Measurements from ENCODE around the gene ROBO4.

ROBO4 gene

GRCh38 chr11:124893781-124894401 is 3.8 kb downstream of the ROBO4 start:
- Histone ChIP-seq H3K27me3 (ENCODE audit: insufficient read depth, insufficient read length) (no peaks in the 10 kb centered on the region), H3K9me3 (ENCODE audit: insufficient read depth, low read length) (no peaks in the 10 kb centered on the region), H3K4me1 (ENCODE audit: insufficient read depth, insufficient read length) (peaks cover 7% of the 10 kb centered on the region), H3K9ac (ENCODE audit: insufficient read length, low read depth) (no peak overlapping the region), H3K36me3 (ENCODE audit: insufficient read depth, insufficient read length, low read length) (no peaks in the 10 kb centered on the region), H3K4me3 (ENCODE audit: insufficient read length, low read depth) (no peak overlapping the region)
- DNase-seq (ENCODE audit: low read depth, low spot score): no peak
- TF ChIP-seq YY1 (IDR thresholded peaks at IDR 0.05; ENCODE audit: insufficient read depth, insufficient read length) (no peak), ZNF274 (IDR thresholded peaks at IDR 0.05; ENCODE audit: low read depth, low read length) (no peak), SUZ12 (IDR thresholded peaks at IDR 0.05; ENCODE audit: extremely low read depth, insufficient read depth, insufficient read length) (no peak)

- peaks cover 3% of the 10 kb centered on the region for H3K27me3 ChIP-seq (ENCODE audit: insufficient read depth, insufficient read length)
- H3K4me3 ChIP-seq (ENCODE audit: insufficient read length, low read depth): no peak overlapping the region
- H3K36me3 ChIP-seq (ENCODE audit: insufficient read depth, insufficient read length, low read length): no peaks in the 10 kb centered on the region
- no peaks in the 10 kb centered on the region for H3K9me3 ChIP-seq (ENCODE audit: insufficient read depth, low read length)
- TF ChIP-seq YY1 (IDR thresholded peaks at IDR 0.05; ENCODE audit: insufficient read depth, insufficient read length): no peak
- no peak for DNase-seq (ENCODE audit: low read depth, low spot score)
- H3K9ac ChIP-seq (ENCODE audit: insufficient read length, low read depth): no peak overlapping the region
- peaks cover 7% of the 10 kb centered on the region for H3K4me1 ChIP-seq (ENCODE audit: insufficient read depth, insufficient read length)
Measured at GRCh38 chr11:124892750-124893454, 4.8 kb downstream of the ROBO4 start.

- H3K9me3 ChIP-seq (ENCODE audit: insufficient read depth, low read length): no peaks in the 10 kb centered on the region
Measured at GRCh38 chr11:124892146-124892545, 5.5 kb downstream of the ROBO4 start.

GRCh38 chr11:124891373-124891861 is 6.2 kb downstream of the ROBO4 start:
- Histone ChIP-seq H3K4me1 (ENCODE audit: insufficient read depth, insufficient read length) (peaks cover 3% of the 10 kb centered on the region), H3K4me3 (ENCODE audit: insufficient read length, low read depth) (no peak overlapping the region), H3K27me3 (ENCODE audit: insufficient read depth, insufficient read length) (peaks cover 3% of the 10 kb centered on the region), H3K9ac (ENCODE audit: insufficient read length, low read depth) (no peak overlapping the region), H3K36me3 (ENCODE audit: insufficient read depth, insufficient read length, low read length) (no peaks in the 10 kb centered on the region), H3K9me3 (ENCODE audit: insufficient read depth, low read length) (no peaks in the 10 kb centered on the region)
- no peak for DNase-seq (ENCODE audit: low read depth, low spot score)
- TF ChIP-seq ZNF274 (IDR thresholded peaks at IDR 0.05; ENCODE audit: low read depth, low read length) (no peak), YY1 (IDR thresholded peaks at IDR 0.05; ENCODE audit: insufficient read depth, insufficient read length) (no peak), SUZ12 (IDR thresholded peaks at IDR 0.05; ENCODE audit: extremely low read depth, insufficient read depth, insufficient read length) (no peak)

More at GRCh38 chr11:124892146-124892545, 5.5 kb downstream of the ROBO4 start:
- no peaks in the 10 kb centered on the region for H3K36me3 ChIP-seq (ENCODE audit: insufficient read depth, insufficient read length, low read length)
- no peak for DNase-seq (ENCODE audit: low read depth, low spot score)
- TF ChIP-seq YY1 (IDR thresholded peaks at IDR 0.05; ENCODE audit: insufficient read depth, insufficient read length): no peak
- no peak for TF ChIP-seq ZNF274 (IDR thresholded peaks at IDR 0.05; ENCODE audit: low read depth, low read length)
- no peak for TF ChIP-seq SUZ12 (IDR thresholded peaks at IDR 0.05; ENCODE audit: extremely low read depth, insufficient read depth, insufficient read length)
- peaks cover 3% of the 10 kb centered on the region for H3K27me3 ChIP-seq (ENCODE audit: insufficient read depth, insufficient read length)
- H3K9ac ChIP-seq (ENCODE audit: insufficient read length, low read depth): no peak overlapping the region
- H3K4me3 ChIP-seq (ENCODE audit: insufficient read length, low read depth): no peak overlapping the region
- H3K4me1 ChIP-seq (ENCODE audit: insufficient read depth, insufficient read length): peaks cover 3% of the 10 kb centered on the region

GRCh38 chr11:124890683-124891372 is 6.8 kb downstream of the ROBO4 start:
- peaks cover 3% of the 10 kb centered on the region for H3K4me1 ChIP-seq (ENCODE audit: insufficient read depth, insufficient read length)
- H3K9ac ChIP-seq (ENCODE audit: insufficient read length, low read depth): no peak overlapping the region
- TF ChIP-seq SUZ12 (IDR thresholded peaks at IDR 0.05; ENCODE audit: extremely low read depth, insufficient read depth, insufficient read length) (no peak), ZNF274 (IDR thresholded peaks at IDR 0.05; ENCODE audit: low read depth, low read length) (no peak), YY1 (IDR thresholded peaks at IDR 0.05; ENCODE audit: insufficient read depth, insufficient read length) (no peak)
- H3K36me3 ChIP-seq (ENCODE audit: insufficient read depth, insufficient read length, low read length): no peaks in the 10 kb centered on the region
- no peaks in the 10 kb centered on the region for H3K9me3 ChIP-seq (ENCODE audit: insufficient read depth, low read length)
- peaks cover 3% of the 10 kb centered on the region for H3K27me3 ChIP-seq (ENCODE audit: insufficient read depth, insufficient read length)
- H3K4me3 ChIP-seq (ENCODE audit: insufficient read length, low read depth): no peak overlapping the region
- DNase-seq (ENCODE audit: low read depth, low spot score): no peak

- TF ChIP-seq YY1 (IDR thresholded peaks at IDR 0.05; ENCODE audit: insufficient read depth, insufficient read length): no peak
- Histone ChIP-seq H3K9ac (ENCODE audit: insufficient read length, low read depth) (no peak overlapping the region), H3K4me3 (ENCODE audit: insufficient read length, low read depth) (no peak overlapping the region)
Measured at GRCh38 chr11:124890151-124890550, 7.5 kb downstream of the ROBO4 start.

More at GRCh38 chr11:124890151-124890550, 7.5 kb downstream of the ROBO4 start:
- no peaks in the 10 kb centered on the region for H3K36me3 ChIP-seq (ENCODE audit: insufficient read depth, insufficient read length, low read length)
- peaks cover 3% of the 10 kb centered on the region for H3K27me3 ChIP-seq (ENCODE audit: insufficient read depth, insufficient read length)
- no peaks in the 10 kb centered on the region for H3K9me3 ChIP-seq (ENCODE audit: insufficient read depth, low read length)
- no peak for DNase-seq (ENCODE audit: low read depth, low spot score)
- H3K4me1 ChIP-seq (ENCODE audit: insufficient read depth, insufficient read length): peaks cover 3% of the 10 kb centered on the region
